ENCODE data around the gene ANKRD11. TPM values are rescaled to one million over a fixed set of nuclear protein-coding genes. Genes with fewer than 3 reads are reported as not detected.
"Not testable (repeated sequence)": the region's sequence is repeated elsewhere in the genome, so short reads cannot be mapped to it uniquely, and the experiment has no call there.

ANKRD11 gene
- polyA plus RNA-seq, 10 donors, result 51.5 to 76.1 (median 59.4) TPM

- DNase-seq, result not testable (repeated sequence)
Observed at GRCh38 chr16:89454378-89455125, 35.8 kb downstream of the ANKRD11 start.

- peak in 2 of 3 donors; percentile 58 to 75 for DNase-seq
Observed at GRCh38 chr16:89453501-89454321, 36.6 kb downstream of the ANKRD11 start.

- no peak for DNase-seq
Observed at GRCh38 chr16:89452925-89453324, 37.4 kb downstream of the ANKRD11 start.

- DNase-seq, result no peak
Observed at GRCh38 chr16:89452241-89452640, 38.1 kb downstream of the ANKRD11 start.

- DNase-seq, result no peak
Observed at GRCh38 chr16:89450537-89450936, 39.8 kb downstream of the ANKRD11 start.

GRCh38 chr16:89449726-89450335 lies 40.5 kb downstream of the ANKRD11 start:
- no peak for DNase-seq

- no peak for DNase-seq
Observed at GRCh38 chr16:89448656-89449055, 41.7 kb downstream of the ANKRD11 start.

GRCh38 chr16:89446975-89447293 lies 43.4 kb downstream of the ANKRD11 start:
- DNase-seq, result no peak

GRCh38 chr16:89446136-89446974 lies 44.0 kb downstream of the ANKRD11 start:
- DNase-seq, result no peak

GRCh38 chr16:89445166-89445565 lies 45.2 kb downstream of the ANKRD11 start:
- no peak for DNase-seq

GRCh38 chr16:89444728-89445127 lies 45.6 kb downstream of the ANKRD11 start:
- DNase-seq, result no peak

- DNase-seq, result no peak
Observed at GRCh38 chr16:89444151-89444723, 46.1 kb downstream of the ANKRD11 start.

GRCh38 chr16:89443727-89444084 lies 46.7 kb downstream of the ANKRD11 start:
- no peak for DNase-seq

- peak in 1 of 3 donors; percentile 37 for DNase-seq
Observed at GRCh38 chr16:89442990-89443726, 47.2 kb downstream of the ANKRD11 start.

GRCh38 chr16:89442588-89442987 lies 47.8 kb downstream of the ANKRD11 start:
- no peak for DNase-seq

GRCh38 chr16:89439659-89440058 lies 50.7 kb downstream of the ANKRD11 start:
- DNase-seq, result no peak

- DNase-seq, result no peak
Observed at GRCh38 chr16:89437991-89438390, 52.4 kb downstream of the ANKRD11 start.

- no peak for DNase-seq
Observed at GRCh38 chr16:89437251-89437987, 52.9 kb downstream of the ANKRD11 start.

GRCh38 chr16:89436366-89436765 lies 54.0 kb downstream of the ANKRD11 start:
- DNase-seq, result no peak

- not testable (repeated sequence) for DNase-seq
Observed at GRCh38 chr16:89435059-89435458, 55.3 kb downstream of the ANKRD11 start.
